HepG2 (cell line): ENCODE results near the gene TYMS. TPM values are rescaled to one million over a fixed set of nuclear protein-coding genes. Genes with fewer than 3 reads are reported as not detected.

Experiments used
- ATAC-seq: fragments of 200-7000 bp; cut with Tn5 transposase; 3 replicates; pipeline ENCODE4 v1.9.1; 2020; ENCODE audit warnings: mild to moderate bottlenecking, moderate library complexity
- BruUV-seq: library from RNA; stranded (reverse); fragments of 400-500 nt; replicated peaks from 2 replicates; lab custom pipeline; 2021; lab: Mats Ljungman, UMichigan
- CTCF ChIA-PET: fragments of 300-600 bp; formaldehyde crosslinking; extraction: SDS; loops from one replicate; lab custom pipeline; 2021; ENCODE audit warnings: low total read pairs, inconsistent platforms, low intra/inter-chr PET ratio; lab: Yijun Ruan, JAX
- POLR2A ChIA-PET: fragments of 350-600 bp; sonication (Branson Sonifier 250); formaldehyde crosslinking; loops from one replicate; lab custom pipeline; 2020; ENCODE audit warnings: antibody characterized with exemption, inconsistent platforms; lab: Yijun Ruan, JAX
- DNase-seq: peaks from one replicate; pipeline ENCODE4 v3.0.0-alpha.2; 2015; ENCODE audit warnings: low spot score
- FAIRE-seq: peaks from 3 replicates; lab custom pipeline; 2011; peaks lifted over from hg19 to GRCh38; lab: Jason Lieb, UNC
- H2AFZ ChIP-seq: one replicate; pipeline ENCODE4 v1.6.1; 2011; ENCODE audit warnings: low read length, inconsistent platforms
- H3K27ac ChIP-seq: fragments of 300-600 bp; 3 replicates; pipeline ENCODE4 v1.8.0; 2011; ENCODE audit warnings: mixed run types, mild to moderate bottlenecking, mixed read lengths, low read length, inconsistent platforms; ENCODE audit not compliant: insufficient read depth; ENCODE audit errors: extremely low read length
- H3K27me3 ChIP-seq, 2 experiments: fragments of 200-600 bp in 1 of 2; 2 replicates in 1 of 2; 3 replicates in 1 of 2; pipeline versions ENCODE4 v1.6.0 to v1.8.0; 2011; ENCODE audit warnings: low read length in 2 of 2, mild to moderate bottlenecking in 2 of 2, moderate library complexity in 2 of 2, inconsistent platforms in 1 of 2; ENCODE audit not compliant: insufficient read depth in 2 of 2, control insufficient read depth in 1 of 2
- H3K36me3 ChIP-seq, 2 experiments: fragments of 200-600 bp in 1 of 2; replicated peaks in 1 of 2; 2 replicates in 1 of 2; 3 replicates in 1 of 2; pipeline versions ENCODE4 v1.5.1 to v1.8.0; 2011; ENCODE audit warnings: low read length in 2 of 2, inconsistent platforms in 1 of 2; ENCODE audit not compliant: insufficient read depth in 2 of 2, control insufficient read depth in 1 of 2
- H3K4me1 ChIP-seq: 2 replicates; pipeline ENCODE4 v1.5.1; 2012; ENCODE audit warnings: low read length, inconsistent platforms; ENCODE audit not compliant: insufficient read depth
- H3K4me2 ChIP-seq: 2 replicates; pipeline ENCODE4 v1.6.0; 2011; ENCODE audit warnings: low read depth, low read length, inconsistent platforms
- H3K4me3 ChIP-seq, 3 experiments: fragments of 200-600 bp in 1 of 3; sonication (generic), shearing (Covaris generic) in 1 of 3; replicated peaks in 1 of 3; 2 replicates each; pipeline ENCODE4 v1.5.1; 2011 to 2016; ENCODE audit warnings: low read length in 3 of 3, inconsistent platforms in 2 of 3, low read depth in 2 of 3, mild to moderate bottlenecking in 2 of 3, control low read depth in 1 of 3, mixed read lengths in 1 of 3; ENCODE audit not compliant: insufficient read depth in 1 of 3
- H3K79me2 ChIP-seq: one replicate; pipeline ENCODE4 v1.6.1; 2011; ENCODE audit warnings: low read length, inconsistent platforms; ENCODE audit not compliant: insufficient read depth
- H3K9ac ChIP-seq: 2 replicates; pipeline ENCODE4 v1.6.0; 2011; ENCODE audit warnings: mild to moderate bottlenecking, low read depth, low read length, inconsistent platforms; ENCODE audit not compliant: insufficient read depth
- H3K9me3 ChIP-seq: 2 replicates; pipeline ENCODE4 v1.5.1; 2012; ENCODE audit warnings: mild to moderate bottlenecking, low read length
- H4K20me1 ChIP-seq: 2 replicates; pipeline ENCODE4 v1.6.0; 2011; ENCODE audit warnings: inconsistent platforms, mild to moderate bottlenecking, low read length, moderate library complexity; ENCODE audit not compliant: insufficient read depth
- AKAP8 ChIP-seq: sonication (generic); formaldehyde crosslinking; IDR thresholded peaks from 2 replicates; pipeline ENCODE4 v1.5.1; 2020; ENCODE audit warnings: mild to moderate bottlenecking, missing genetic modification reagents
- ASH2L ChIP-seq: fragments of 300-600, 200-600 bp; sonication (generic); IDR thresholded peaks from 2 replicates; pipeline ENCODE4 v1.7.0; 2017; ENCODE audit warnings: low read depth, mild to moderate bottlenecking, moderate library complexity, mixed read lengths, low read length; ENCODE audit not compliant: insufficient read length
- E2F2 ChIP-seq: sonication (generic); formaldehyde crosslinking; IDR thresholded peaks from 2 replicates; pipeline ENCODE4 v1.4.0; 2020; ENCODE audit warnings: missing genetic modification reagents, borderline replicate concordance
- EED ChIP-seq: sonication (generic); formaldehyde crosslinking; IDR thresholded peaks from 2 replicates; pipeline ENCODE4 v1.5.0; 2020; ENCODE audit warnings: mild to moderate bottlenecking, missing genetic modification reagents
- JARID2 ChIP-seq: sonication (generic); formaldehyde crosslinking; IDR thresholded peaks from 2 replicates; pipeline ENCODE4 v1.8.1; 2023; ENCODE audit warnings: missing genetic modification reagents, inconsistent platforms; ENCODE audit not compliant: insufficient replicate concordance
- KDM5B ChIP-seq: sonication (generic); formaldehyde crosslinking; IDR thresholded peaks from 2 replicates; pipeline ENCODE4 v1.4.0; 2020; ENCODE audit warnings: missing genetic modification reagents, mild to moderate bottlenecking, borderline replicate concordance
- MAX ChIP-seq: IDR thresholded peaks from 2 replicates; pipeline ENCODE4 v1.6.1; 2012; ENCODE audit warnings: inconsistent platforms
- PPARG ChIP-seq: conservative IDR thresholded peaks from 2 replicates; pipeline ENCODE4 v1.6.1; 2016; ENCODE audit warnings: missing biosample characterization, missing genetic modification reagents
- REST ChIP-seq, 2 experiments: IDR thresholded peaks; 2 replicates each; pipeline ENCODE4 v1.6.1; 2011 to 2012; ENCODE audit warnings: low read length in 2 of 2, borderline replicate concordance in 1 of 2, low read depth in 1 of 2, mild to moderate bottlenecking in 1 of 2, moderate library complexity in 1 of 2
- SSRP1 ChIP-seq: IDR thresholded peaks from 2 replicates; pipeline ENCODE4 v1.6.1; 2016; ENCODE audit warnings: control low read depth
- ZBTB33 ChIP-seq: sonication (generic); formaldehyde crosslinking; IDR thresholded peaks from 2 replicates; pipeline ENCODE4 v1.4.0; 2020; ENCODE audit warnings: missing genetic modification reagents
- ZNF275 ChIP-seq: sonication (generic); formaldehyde crosslinking; IDR thresholded peaks from 2 replicates; pipeline ENCODE4 v1.8.0; 2022; ENCODE audit warnings: missing genetic modification reagents, mild to moderate bottlenecking, inconsistent platforms, borderline replicate concordance
- ZNF678 ChIP-seq: sonication (generic); formaldehyde crosslinking; IDR thresholded peaks from 2 replicates; pipeline ENCODE4 v1.4.0; 2020; ENCODE audit warnings: mild to moderate bottlenecking, missing genetic modification reagents
- WGBS: methylation state at CpG from one replicate; pipeline ENCODE4 v1.1.6; 2017; ENCODE audit warnings: low lambda C conversion rate; 5-methylcytosine and 5-hydroxymethylcytosine counted together
- in situ Hi-C: cut with HindIII; loops from 2 replicates; pipeline ENCODE4 v1.10.0; 2017; ENCODE audit warnings: low pct_unique_long_range_greater_than_20kb; ENCODE audit not compliant: extremely low pct_ligation_motif_present
- intact Hi-C: fragments of 100-400 bp; cut with micrococcal nuclease; formaldehyde crosslinking; loops from one replicate; pipeline ENCODE4 v1.10.0; 2022; ENCODE audit not compliant: unreplicated experiment
- polyA plus RNA-seq, 8 experiments: library from polyadenylated mRNA; depleted of rRNA in 3 of 8; stranded (reverse) in 7 of 8; unstranded in 1 of 8; fragments of >200 nt; fragmentation: Illumina TruSeq in 4 of 8; extraction: Trizol in 4 of 8; gene quantifications; 2 replicates each; pipeline versions ENCODE4 v1.2.1 to v1.2.3, GENCODE V29; 2011 to 2016; ENCODE audit warnings: low read depth in 4 of 8, missing spikeins in 1 of 8, mixed read lengths in 1 of 8; ENCODE audit not compliant: insufficient read depth in 1 of 8
- total RNA-seq, 5 experiments: library from RNA; depleted of rRNA; stranded (reverse); fragments of >200 nt; fragmentation: Illumina TruSeq; extraction: Trizol; gene quantifications; 2 replicates each; pipeline ENCODE4 v1.2.3, GENCODE V29; 2016; ENCODE audit warnings: low read depth in 1 of 5

TYMS gene
- total and polyA plus RNA-seq, 2 of the 13 experiments (the other 11 are each of a cell fraction or from before 2014, with no cell fraction given), result 80.1 to 106 TPM

- no peak for TF ChIP-seq ZBTB33
- no peak for TF ChIP-seq EED (CRISPR knock-in tag)
- no peak for TF ChIP-seq E2F2
- no peak for TF ChIP-seq AKAP8 (CRISPR knock-in tag)
- no peak for TF ChIP-seq SSRP1 (CRISPR knock-in tag)
Measured at GRCh38 chr18:610214-610928, 47.1 kb upstream of the TYMS start (continued).

GRCh38 chr18:612156-612555, 45.3 kb upstream of the TYMS start:
- Histone ChIP-seq H3K79me2 (no peaks in the 10 kb centered on the region), H3K27me3 (no peaks in the 10 kb centered on the region; a peak in 2 of 5 replicates), H3K4me1 (no peaks in the 10 kb centered on the region), H3K4me3 (no peak overlapping the region), H3K36me3 (no peaks in the 10 kb centered on the region), H3K27ac (no peak overlapping the region), H2AFZ (no peak overlapping the region), H3K4me2 (no peak overlapping the region), H4K20me1 (no peaks in the 10 kb centered on the region), H3K9ac (no peak overlapping the region), H3K9me3 (no peaks in the 10 kb centered on the region)
- intact Hi-C loops, result no loop called here
- DNase-seq, result no peak
- no peak for ATAC-seq
- in situ Hi-C loops, result loop anchor here (10.0 to 25.0 kb wide), 2 partner anchors 225 to 337 kb away; no protein-coding TSS in a partner anchor
- ChIA-PET POLR2A (no interaction called here), CTCF (no interaction called here)
- BruUV-seq, result no TSS peak
- FAIRE-seq, result no peak
- WGBS, result 14% methylated on average over 7 of the region's 7 CpGs
- TF ChIP-seq REST (IDR thresholded peaks at IDR 0.05; ENCODE audit: borderline replicate concordance in 1 of 2, low read depth in 1 of 2, low read length in 2 of 2) (no peak), JARID2 (no peak), ASH2L (no peak), KDM5B (CRISPR knock-in tag) (no peak), PPARG (no peak), ZNF678 (CRISPR knock-in tag) (no peak), ZNF275 (no peak), MAX (no peak)
